Measurements from ENCODE around the gene ALAS1.

Gene ALAS1

DNA sequence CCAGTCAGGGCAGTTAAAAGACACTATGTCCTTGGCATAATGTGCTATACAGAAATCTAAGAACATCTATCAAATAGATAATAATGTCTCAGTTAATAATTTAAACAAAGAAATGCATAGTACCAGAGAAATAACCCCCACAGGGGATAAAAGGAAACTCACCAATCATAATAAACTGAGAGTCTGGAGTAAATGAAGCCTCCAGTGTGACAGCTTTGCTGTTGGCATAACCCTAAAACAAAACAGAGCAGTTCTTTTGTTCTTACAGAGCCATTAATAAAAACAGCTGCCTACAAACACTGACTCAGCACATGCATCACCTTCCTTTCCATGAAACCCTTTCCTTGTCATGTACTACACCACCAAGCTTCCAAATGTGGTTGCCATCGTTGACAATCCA, 61.1 kb downstream of the ALAS1 start:
- TF ChIP-seq POLR2AphosphoS5 (IDR thresholded peaks at IDR 0.05; ENCODE audit: low read depth, low read length) (no peak), FOXP2 (optimal IDR thresholded peaks at IDR 0.05; ENCODE audit: borderline replicate concordance, extremely low read depth, extremely low read length, insufficient read depth) (no peak), SIN3A (IDR thresholded peaks at IDR 0.05; ENCODE audit: borderline replicate concordance, insufficient read depth, low read length) (no peak), TAF1 (IDR thresholded peaks at IDR 0.05; ENCODE audit: borderline replicate concordance, insufficient read depth, low read length) (no peak)
- TF ChIP-seq, protein P1, sequence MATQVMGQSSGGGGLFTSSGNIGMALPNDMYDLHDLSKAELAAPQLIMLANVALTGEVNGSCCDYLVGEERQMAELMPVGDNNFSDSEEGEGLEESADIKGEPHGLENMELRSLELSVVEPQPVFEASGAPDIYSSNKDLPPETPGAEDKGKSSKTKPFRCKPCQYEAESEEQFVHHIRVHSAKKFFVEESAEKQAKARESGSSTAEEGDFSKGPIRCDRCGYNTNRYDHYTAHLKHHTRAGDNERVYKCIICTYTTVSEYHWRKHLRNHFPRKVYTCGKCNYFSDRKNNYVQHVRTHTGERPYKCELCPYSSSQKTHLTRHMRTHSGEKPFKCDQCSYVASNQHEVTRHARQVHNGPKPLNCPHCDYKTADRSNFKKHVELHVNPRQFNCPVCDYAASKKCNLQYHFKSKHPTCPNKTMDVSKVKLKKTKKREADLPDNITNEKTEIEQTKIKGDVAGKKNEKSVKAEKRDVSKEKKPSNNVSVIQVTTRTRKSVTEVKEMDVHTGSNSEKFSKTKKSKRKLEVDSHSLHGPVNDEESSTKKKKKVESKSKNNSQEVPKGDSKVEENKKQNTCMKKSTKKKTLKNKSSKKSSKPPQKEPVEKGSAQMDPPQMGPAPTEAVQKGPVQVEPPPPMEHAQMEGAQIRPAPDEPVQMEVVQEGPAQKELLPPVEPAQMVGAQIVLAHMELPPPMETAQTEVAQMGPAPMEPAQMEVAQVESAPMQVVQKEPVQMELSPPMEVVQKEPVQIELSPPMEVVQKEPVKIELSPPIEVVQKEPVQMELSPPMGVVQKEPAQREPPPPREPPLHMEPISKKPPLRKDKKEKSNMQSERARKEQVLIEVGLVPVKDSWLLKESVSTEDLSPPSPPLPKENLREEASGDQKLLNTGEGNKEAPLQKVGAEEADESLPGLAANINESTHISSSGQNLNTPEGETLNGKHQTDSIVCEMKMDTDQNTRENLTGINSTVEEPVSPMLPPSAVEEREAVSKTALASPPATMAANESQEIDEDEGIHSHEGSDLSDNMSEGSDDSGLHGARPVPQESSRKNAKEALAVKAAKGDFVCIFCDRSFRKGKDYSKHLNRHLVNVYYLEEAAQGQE (IDR thresholded peaks at IDR 0.05; ENCODE audit: insufficient read depth in 1 of 2, low read depth in 2 of 2, low read length in 2 of 2), result no peak

DNA sequence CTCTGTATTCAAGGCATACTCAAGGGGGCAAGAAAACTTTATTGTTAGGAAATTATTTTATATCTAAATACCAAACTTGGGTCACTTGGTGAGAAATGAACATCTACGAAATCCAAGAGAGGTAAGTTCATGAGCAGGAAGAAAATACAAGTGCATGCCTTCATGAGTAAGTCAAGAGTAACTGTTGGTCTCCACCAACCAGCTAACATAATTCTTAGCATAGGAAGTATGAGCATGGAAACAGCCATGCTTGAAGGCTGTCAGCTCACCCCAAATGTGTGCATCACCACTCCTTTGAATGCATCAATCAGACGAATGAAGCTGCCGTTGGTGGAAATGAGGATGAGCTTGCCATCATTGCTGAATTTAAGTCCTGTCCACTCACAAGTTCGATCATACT, 61.5 kb downstream of the ALAS1 start:
- TF ChIP-seq TAF1 (IDR thresholded peaks at IDR 0.05; ENCODE audit: borderline replicate concordance, insufficient read depth, low read length), result no peak
- TF ChIP-seq POLR2AphosphoS5 (IDR thresholded peaks at IDR 0.05; ENCODE audit: low read depth, low read length), result no peak
- TF ChIP-seq, protein P1 (IDR thresholded peaks at IDR 0.05; ENCODE audit: insufficient read depth in 1 of 2, low read depth in 2 of 2, low read length in 2 of 2), result no peak
- no peak for TF ChIP-seq SIN3A (IDR thresholded peaks at IDR 0.05; ENCODE audit: borderline replicate concordance, insufficient read depth, low read length)
- TF ChIP-seq FOXP2 (optimal IDR thresholded peaks at IDR 0.05; ENCODE audit: borderline replicate concordance, extremely low read depth, extremely low read length, insufficient read depth), result no peak

DNA sequence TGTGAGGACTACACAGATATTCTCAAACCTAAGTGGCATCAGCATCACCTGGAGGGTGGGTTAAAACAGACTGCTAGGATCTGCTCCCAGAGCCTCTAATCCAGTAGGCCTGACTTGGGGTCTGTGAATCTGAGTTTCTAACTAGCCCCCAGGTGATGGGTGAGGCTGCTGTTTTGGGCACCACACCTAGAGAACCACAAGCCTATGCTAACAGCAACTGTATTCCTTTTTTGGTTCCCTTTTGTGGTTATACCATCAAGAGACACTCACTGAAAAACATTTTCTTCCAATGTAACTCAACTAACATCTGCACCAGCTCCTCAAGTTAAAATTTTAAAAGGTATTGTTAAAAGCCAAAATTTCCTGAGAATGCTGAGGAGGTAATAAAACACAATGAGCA, 64.5 kb downstream of the ALAS1 start:
- TF ChIP-seq POLR2AphosphoS5 (IDR thresholded peaks at IDR 0.05; ENCODE audit: low read depth, low read length) (no peak), SIN3A (IDR thresholded peaks at IDR 0.05; ENCODE audit: borderline replicate concordance, insufficient read depth, low read length) (no peak), FOXP2 (optimal IDR thresholded peaks at IDR 0.05; ENCODE audit: borderline replicate concordance, extremely low read depth, extremely low read length, insufficient read depth) (no peak), TAF1 (IDR thresholded peaks at IDR 0.05; ENCODE audit: borderline replicate concordance, insufficient read depth, low read length) (no peak)
- TF ChIP-seq, protein P1 (IDR thresholded peaks at IDR 0.05; ENCODE audit: insufficient read depth in 1 of 2, low read depth in 2 of 2, low read length in 2 of 2), result no peak

Data from PFSK-1 (cell line).